ENCODE measurements around the gene POGZ. TPM values are rescaled to one million over a fixed set of nuclear protein-coding genes. Genes with fewer than 3 reads are reported as not detected.

The POGZ gene
- total RNA-seq, 2 experiments from 2014 or later, result 67.2 to 73.2 TPM

- Mint-ChIP-seq H3K27ac (no peak overlapping the region), H3K4me3 (no peak overlapping the region), H3K4me1 (peaks cover 5% of the 10 kb centered on the region), H3K9me3 (no peaks in the 10 kb centered on the region), H3K27me3 (no peaks in the 10 kb centered on the region), H3K36me3 (ENCODE audit: low read depth) (no peaks in the 10 kb centered on the region)
- POLR2A ChIA-PET, result interaction anchor here (1.0 kb wide), 1 partner anchor 18 kb away, joined by 3 read pairs; no protein-coding TSS in a partner anchor
- CTCF ChIA-PET, result no interaction called here
- DNase-seq, result no peak
These were observed 32.8 kb upstream of the POGZ start for GRCh38 chr1:151492120-151492519.

DNA sequence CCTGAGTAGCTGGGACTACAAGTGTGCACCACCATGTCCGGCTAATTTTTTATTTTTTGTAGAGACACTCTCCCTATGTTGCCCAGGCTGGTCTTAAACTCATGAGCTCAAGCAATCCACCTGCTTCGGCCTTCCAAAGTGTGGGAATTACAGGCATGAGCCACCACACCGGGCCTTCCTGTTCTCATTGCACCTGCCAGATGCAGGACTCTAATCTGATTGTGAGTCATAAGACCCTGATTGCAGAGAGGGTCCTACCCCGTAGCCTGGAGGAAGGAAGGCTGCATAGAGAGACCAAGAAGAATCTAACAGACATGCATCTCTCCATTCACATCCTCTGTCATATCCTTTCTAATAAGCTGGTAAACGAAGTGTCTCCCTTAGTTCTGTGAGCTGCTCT lies 32.3 kb upstream of the POGZ start:
- no peak for DNase-seq
- H3K4me3 Mint-ChIP-seq, result no peak overlapping the region
- H3K36me3 Mint-ChIP-seq (ENCODE audit: low read depth), result no peaks in the 10 kb centered on the region
- POLR2A ChIA-PET, result interaction anchor here (1.0 kb wide), 1 partner anchor 18 kb away, joined by 3 read pairs; no protein-coding TSS in a partner anchor
- no peaks in the 10 kb centered on the region for H3K9me3 Mint-ChIP-seq
- no peaks in the 10 kb centered on the region for H3K27me3 Mint-ChIP-seq
- CTCF ChIA-PET, result no interaction called here
- no peak overlapping the region for H3K27ac Mint-ChIP-seq
- peaks cover 5% of the 10 kb centered on the region for H3K4me1 Mint-ChIP-seq

- no peak for DNase-seq
- Mint-ChIP-seq H3K4me3 (no peak overlapping the region), H3K9me3 (peaks cover 6% of the 10 kb centered on the region), H3K27ac (no peak overlapping the region), H3K4me1 (no peaks in the 10 kb centered on the region), H3K27me3 (no peaks in the 10 kb centered on the region), H3K36me3 (ENCODE audit: low read depth) (no peaks in the 10 kb centered on the region)
- ChIA-PET POLR2A (no interaction called here), CTCF (no interaction called here)
These were observed 27.3 kb upstream of the POGZ start for GRCh38 chr1:151486557-151486956.

GRCh38 chr1:151485685-151486255 lies 26.5 kb upstream of the POGZ start:
- H3K27me3 Mint-ChIP-seq, result no peaks in the 10 kb centered on the region
- no peaks in the 10 kb centered on the region for H3K4me1 Mint-ChIP-seq
- H3K36me3 Mint-ChIP-seq (ENCODE audit: low read depth), result no peaks in the 10 kb centered on the region
- H3K27ac Mint-ChIP-seq, result no peak overlapping the region
- no peak for DNase-seq
- ChIA-PET POLR2A (interaction anchor here (1.0 kb wide), 1 partner anchor 25 kb away, joined by 3 read pairs; the partner anchor contains the start of gene CGN), CTCF (interaction anchor here (0.6 kb wide), 1 partner anchor 70 kb away, joined by 3 read pairs; no protein-coding TSS in a partner anchor)
- H3K9me3 Mint-ChIP-seq, result peaks cover 6% of the 10 kb centered on the region
- H3K4me3 Mint-ChIP-seq, result no peak overlapping the region

DNA sequence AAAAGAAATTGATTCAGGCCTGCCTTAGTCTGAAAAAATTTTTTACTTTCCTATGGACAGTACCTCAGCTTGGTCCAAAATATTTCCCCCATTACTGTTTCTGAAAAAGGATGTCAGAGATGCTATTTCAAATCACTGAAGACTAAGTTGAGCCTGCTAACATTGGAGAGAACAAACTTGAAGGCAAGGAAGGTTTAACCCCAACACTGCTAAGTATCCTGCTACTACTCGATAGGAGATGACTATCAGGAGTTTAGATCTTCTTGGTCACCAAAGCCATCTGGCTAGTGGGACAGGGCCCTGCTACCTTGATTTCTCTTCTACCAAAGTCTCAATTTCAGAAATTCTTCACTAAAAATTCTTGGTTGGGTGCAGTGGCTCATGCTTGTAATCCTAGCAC lies 22.7 kb upstream of the POGZ start:
- Mint-ChIP-seq H3K36me3 (ENCODE audit: low read depth) (no peaks in the 10 kb centered on the region), H3K4me1 (no peaks in the 10 kb centered on the region), H3K27ac (no peak overlapping the region), H3K4me3 (no peak overlapping the region), H3K27me3 (no peaks in the 10 kb centered on the region), H3K9me3 (peaks cover 8% of the 10 kb centered on the region)
- ChIA-PET CTCF (interaction anchor here (0.8 kb wide), 1 partner anchor 37 kb away, joined by 3 read pairs; no protein-coding TSS in a partner anchor), POLR2A (no interaction called here)
- DNase-seq, result no peak

DNA sequence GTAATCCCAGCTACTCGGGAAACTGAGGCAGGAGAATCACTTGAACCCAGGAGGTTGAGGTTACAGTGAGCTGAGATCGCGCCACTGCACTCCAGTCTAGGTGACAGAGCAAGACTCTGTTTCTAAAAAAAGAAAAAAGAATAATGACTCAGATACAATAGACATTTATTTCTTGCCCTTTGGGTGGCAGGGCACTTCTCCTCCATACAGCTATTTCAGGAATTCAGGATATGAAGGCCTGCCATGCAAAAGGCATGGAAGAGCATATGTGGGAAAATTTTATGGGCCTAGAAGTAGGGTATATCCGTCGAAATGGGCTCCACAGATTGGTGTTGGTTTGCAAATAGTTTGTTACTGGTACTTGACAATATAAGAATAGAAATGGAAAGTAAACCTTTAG lies 20.2 kb upstream of the POGZ start:
- peaks cover 8% of the 10 kb centered on the region for H3K9me3 Mint-ChIP-seq
- H3K36me3 Mint-ChIP-seq (ENCODE audit: low read depth), result no peaks in the 10 kb centered on the region
- peaks cover 8% of the 10 kb centered on the region for H3K4me1 Mint-ChIP-seq
- no peak overlapping the region for H3K4me3 Mint-ChIP-seq
- no peak overlapping the region for H3K27ac Mint-ChIP-seq
- ChIA-PET CTCF (interaction anchor here (0.6 kb wide), 1 partner anchor 379 kb away, joined by 3 read pairs; no protein-coding TSS in a partner anchor), POLR2A (interaction anchor here (1.1 kb wide), 1 partner anchor 25 kb away, joined by 4 read pairs; no protein-coding TSS in a partner anchor)
- no peak for DNase-seq
- no peaks in the 10 kb centered on the region for H3K27me3 Mint-ChIP-seq

DNA sequence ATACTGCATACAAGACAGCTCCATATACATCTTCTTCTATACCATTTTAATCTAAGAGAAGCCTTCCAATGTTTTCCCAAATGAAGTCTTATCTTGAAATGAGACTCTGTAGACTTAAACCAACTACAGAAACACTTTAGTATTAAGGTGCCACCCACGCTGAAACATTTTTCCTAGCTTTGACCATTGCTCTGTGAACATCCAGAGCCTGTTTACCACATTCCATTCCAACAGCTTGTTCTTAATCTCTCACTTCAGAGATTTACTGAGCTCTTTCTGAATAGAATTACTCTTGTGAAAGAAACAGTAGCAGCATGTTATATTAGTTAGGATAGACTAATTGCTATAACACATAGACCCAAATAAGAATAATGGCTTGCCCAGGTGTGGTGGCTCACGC lies 19.6 kb upstream of the POGZ start:
- CTCF ChIA-PET, result interaction anchor here (0.6 kb wide), 1 partner anchor 379 kb away, joined by 3 read pairs; no protein-coding TSS in a partner anchor
- POLR2A ChIA-PET, result no interaction called here

GRCh38 chr1:151478140-151478812 lies 19.0 kb upstream of the POGZ start:
- Mint-ChIP-seq H3K27ac (no peak overlapping the region), H3K36me3 (ENCODE audit: low read depth) (no peaks in the 10 kb centered on the region), H3K9me3 (peaks cover 8% of the 10 kb centered on the region), H3K4me1 (peaks cover 13% of the 10 kb centered on the region), H3K4me3 (no peak overlapping the region), H3K27me3 (no peaks in the 10 kb centered on the region)
- no peak for DNase-seq
- POLR2A ChIA-PET, result no interaction called here
- CTCF ChIA-PET, result no interaction called here

More for the DNA sequence above, 19.6 kb upstream of the POGZ start:
- H3K9me3 Mint-ChIP-seq, result peaks cover 8% of the 10 kb centered on the region
- H3K4me3 Mint-ChIP-seq, result no peak overlapping the region
- peaks cover 8% of the 10 kb centered on the region for H3K4me1 Mint-ChIP-seq
- H3K36me3 Mint-ChIP-seq (ENCODE audit: low read depth), result no peaks in the 10 kb centered on the region
- no peaks in the 10 kb centered on the region for H3K27me3 Mint-ChIP-seq
- DNase-seq, result no peak
- H3K27ac Mint-ChIP-seq, result no peak overlapping the region

DNA sequence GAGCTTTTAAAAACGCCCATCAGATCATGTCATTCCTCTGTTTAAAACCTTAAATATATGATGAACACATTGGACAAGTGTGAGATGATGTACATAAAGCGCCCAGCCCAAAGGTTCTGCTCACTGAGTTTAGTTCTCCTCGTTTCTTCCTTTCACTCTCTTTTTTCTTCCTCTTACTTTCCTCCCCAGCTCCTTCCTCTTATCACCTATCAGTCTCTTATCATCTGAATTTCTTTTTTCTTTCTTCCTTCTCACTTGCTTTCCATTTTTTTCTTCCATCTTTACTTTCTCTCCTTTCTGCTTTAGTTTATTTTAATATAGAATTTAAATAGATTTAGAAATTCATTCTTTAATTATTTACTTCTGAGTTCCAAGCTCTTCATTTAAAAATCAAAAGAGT lies 17.8 kb upstream of the POGZ start:
- Mint-ChIP-seq H3K27me3 (peaks cover 3% of the 10 kb centered on the region), H3K9me3 (peaks cover 6% of the 10 kb centered on the region), H3K4me1 (peaks cover 19% of the 10 kb centered on the region), H3K4me3 (no peak overlapping the region), H3K27ac (no peak overlapping the region), H3K36me3 (ENCODE audit: low read depth) (no peaks in the 10 kb centered on the region)
- ChIA-PET POLR2A (interaction anchor here (6.4 kb wide), 1 partner anchor 19 kb away, joined by 54 read pairs; the partner anchor contains the start of gene POGZ), CTCF (interaction anchor here (0.8 to 1.5 kb wide), 2 partner anchors 11 to 33 kb away, joined by 3 to 4 read pairs; no protein-coding TSS in a partner anchor)
- no peak for DNase-seq

DNA sequence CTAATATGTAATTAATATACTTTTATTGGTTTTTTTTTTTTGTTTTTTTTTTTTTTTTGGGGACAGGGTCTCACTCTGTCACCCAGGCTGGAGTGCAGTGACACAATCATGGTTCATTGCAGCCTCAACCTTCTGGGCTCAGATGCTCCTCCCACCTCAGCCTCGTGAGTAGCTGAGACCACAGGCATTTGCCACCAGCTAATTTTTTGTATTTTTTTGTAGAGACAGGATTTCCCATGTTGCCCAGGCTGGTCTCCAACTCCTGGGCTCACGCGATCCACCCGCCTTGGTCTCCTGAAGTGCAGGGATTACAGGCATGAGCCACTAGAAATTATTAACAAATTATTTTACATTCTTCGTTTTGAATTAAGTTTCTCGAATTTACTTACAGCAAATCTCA lies 16.8 kb upstream of the POGZ start:
- POLR2A ChIA-PET, result interaction anchor here (0.6 to 6.4 kb wide), 2 partner anchors 18 to 50 kb away, joined by 3 to 54 read pairs; partner anchors contain the start of gene POGZ
- peaks cover 19% of the 10 kb centered on the region for H3K4me1 Mint-ChIP-seq

GRCh38 chr1:151475175-151475574 lies 15.9 kb upstream of the POGZ start:
- H3K4me1 Mint-ChIP-seq, result peaks cover 19% of the 10 kb centered on the region
- no peak overlapping the region for H3K4me3 Mint-ChIP-seq
- H3K27ac Mint-ChIP-seq, result no peak overlapping the region
- H3K36me3 Mint-ChIP-seq (ENCODE audit: low read depth), result no peaks in the 10 kb centered on the region
- POLR2A ChIA-PET, result interaction anchor here (6.4 kb wide), 1 partner anchor 17 kb away, joined by 54 read pairs; the partner anchor contains the start of gene POGZ
- CTCF ChIA-PET, result interaction anchor here (0.9 to 2.2 kb wide), 5 partner anchors 9 to 119 kb away, joined by 3 to 8 read pairs (median 4); no protein-coding TSS in a partner anchor
- no peaks in the 10 kb centered on the region for H3K9me3 Mint-ChIP-seq
- H3K27me3 Mint-ChIP-seq, result peaks cover 3% of the 10 kb centered on the region
- DNase-seq, result no peak

More for the DNA sequence above, 16.8 kb upstream of the POGZ start:
- peaks cover 3% of the 10 kb centered on the region for H3K27me3 Mint-ChIP-seq
- no peak overlapping the region for H3K4me3 Mint-ChIP-seq
- DNase-seq, result no peak
- H3K27ac Mint-ChIP-seq, result no peak overlapping the region
- CTCF ChIA-PET, result no interaction called here
- H3K36me3 Mint-ChIP-seq (ENCODE audit: low read depth), result no peaks in the 10 kb centered on the region
- peaks cover 3% of the 10 kb centered on the region for H3K9me3 Mint-ChIP-seq

DNA sequence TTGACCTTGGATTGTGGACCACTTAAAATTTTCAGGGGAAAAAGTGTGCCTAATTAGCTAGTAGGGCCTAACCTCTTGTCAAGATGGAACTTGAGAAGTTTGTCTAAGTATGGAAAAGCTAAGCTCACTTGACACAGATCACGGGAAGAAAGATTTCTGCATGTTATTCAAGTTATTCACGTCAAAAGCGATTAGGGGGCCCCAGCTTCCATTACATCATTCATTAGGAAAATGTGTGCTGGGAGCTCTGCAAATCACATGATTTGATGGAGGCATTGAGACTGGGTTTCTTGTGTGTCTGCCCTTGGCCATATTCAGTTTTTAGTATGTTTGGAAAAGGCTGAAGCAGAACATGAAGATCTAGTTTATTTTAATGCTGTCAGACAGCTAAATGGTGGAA lies 15.5 kb upstream of the POGZ start:
- ChIA-PET POLR2A (interaction anchor here (0.8 to 6.4 kb wide), 3 partner anchors 12 to 36 kb away, joined by 3 to 54 read pairs (median 4); partner anchors contain the start of genes CGN and POGZ), CTCF (interaction anchor here (0.9 to 2.2 kb wide), 5 partner anchors 10 to 119 kb away, joined by 3 to 8 read pairs (median 4); no protein-coding TSS in a partner anchor)
- H3K4me1 Mint-ChIP-seq, result peaks cover 19% of the 10 kb centered on the region
- H3K4me3 Mint-ChIP-seq, result no peak overlapping the region
- no peak overlapping the region for H3K27ac Mint-ChIP-seq
- H3K9me3 Mint-ChIP-seq, result no peaks in the 10 kb centered on the region
- DNase-seq, result no peak
- peaks cover 3% of the 10 kb centered on the region for H3K27me3 Mint-ChIP-seq
- H3K36me3 Mint-ChIP-seq (ENCODE audit: low read depth), result no peaks in the 10 kb centered on the region

Measured in activated CD4-positive, alpha-beta memory T cell treated with anti-CD3 and anti-CD28 coated beads, Interleukin-2, amount 10 ng/mL, durations not matched to agents 7 days and 5 days (primary cell).